Measurements from ENCODE around the gene MYO15B. TPM values are rescaled to one million over a fixed set of nuclear protein-coding genes. Genes with fewer than 3 reads are reported as not detected.

Gene MYO15B
- total and polyA plus RNA-seq, 2 of the 13 experiments (the other 11 are each of a cell fraction or from before 2014, with no cell fraction given), result 2.8 to 8.1 TPM

DNA sequence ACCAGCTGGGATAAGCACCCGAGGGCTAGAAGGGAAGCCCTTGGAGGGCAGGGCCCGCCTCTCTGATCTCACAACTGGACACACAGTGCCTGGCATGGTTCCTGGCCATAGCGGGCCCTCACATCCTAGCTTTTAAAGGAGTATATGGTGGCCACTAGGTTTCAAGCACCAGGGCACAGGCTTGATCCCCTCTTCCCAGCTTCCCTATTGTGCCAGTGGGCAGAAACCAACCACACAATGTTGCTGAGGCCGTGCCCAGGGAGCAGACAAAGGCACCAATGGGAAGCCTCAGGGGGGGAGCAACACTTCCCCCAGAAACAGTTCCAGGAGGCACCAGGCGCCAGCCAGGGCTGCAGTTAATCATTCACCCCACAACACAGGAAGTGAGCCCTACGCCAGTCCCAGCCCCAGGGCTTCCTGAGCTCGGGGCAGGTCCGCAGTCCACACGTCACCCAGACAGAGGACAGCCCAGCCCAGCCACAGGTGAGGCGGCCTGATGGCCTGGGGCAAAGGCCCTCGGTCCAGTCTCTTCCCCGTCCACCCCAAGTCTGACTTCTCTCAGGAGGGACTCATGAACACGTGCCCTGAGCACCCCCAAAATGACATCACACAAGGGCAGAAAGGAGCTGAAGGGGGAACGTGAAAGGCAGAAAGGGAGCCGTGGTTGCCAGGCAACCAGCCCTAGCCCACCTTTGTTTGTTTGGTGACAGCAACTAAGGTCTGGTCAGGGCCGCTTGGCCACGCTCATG, 58.5 kb downstream of the MYO15B start (continued):
- TF ChIP-seq TBX2 (CRISPR knock-in tag; IDR thresholded peaks at IDR 0.05; ENCODE audit: borderline replicate concordance) (peak; percentile 69), ZNF597 (CRISPR knock-in tag; IDR thresholded peaks at IDR 0.05) (no peak), MED1 (CRISPR knock-in tag; IDR thresholded peaks at IDR 0.05) (peak; percentile 69), ARNT2 (CRISPR knock-in tag; IDR thresholded peaks at IDR 0.05; ENCODE audit: low read depth) (no peak), NFATC3 (CRISPR knock-in tag; IDR thresholded peaks at IDR 0.05) (peak; percentile 83; the same call in 1 of the 2 replicates), ZNF777 (CRISPR knock-in tag; IDR thresholded peaks at IDR 0.05) (no peak), KLF6 (CRISPR knock-in tag; IDR thresholded peaks at IDR 0.05) (no peak), ZNF329 (CRISPR knock-in tag; IDR thresholded peaks at IDR 0.05; ENCODE audit: low read depth) (0 out of 2 replicates have a peak, but pooled peaks have one; percentile 23), ZNF570 (CRISPR knock-in tag; IDR thresholded peaks at IDR 0.05; ENCODE audit: borderline replicate concordance) (no peak), BCL6 (CRISPR knock-in tag; IDR thresholded peaks at IDR 0.05) (peak; percentile 2; the same call in 1 of the 2 replicates), MZF1 (CRISPR knock-in tag; IDR thresholded peaks at IDR 0.05; ENCODE audit: borderline replicate concordance) (peak; percentile 93; the same call in 1 of the 2 replicates), PLRG1 (conservative IDR thresholded peaks at IDR 0.05) (no peak), PHF5A (CRISPR knock-in tag; IDR thresholded peaks at IDR 0.05; ENCODE audit: low read depth, unreplicated experiment) (peak; percentile 49), GLI4 (CRISPR knock-in tag; IDR thresholded peaks at IDR 0.05; ENCODE audit: borderline replicate concordance) (peak; percentile 99), SKI (IDR thresholded peaks at IDR 0.05; ENCODE audit: partially characterized antibody) (no peak), ZNF224 (CRISPR knock-in tag; IDR thresholded peaks at IDR 0.05) (no peak; the same call in 1 of the 2 replicates), SRSF1 (optimal IDR thresholded peaks at IDR 0.05; ENCODE audit: low read depth, low read length) (peak; percentile 44), HNF4A (CRISPR knock-in tag; IDR thresholded peaks at IDR 0.05) (peak; percentile 74)
- TF ChIP-seq, protein P1, sequence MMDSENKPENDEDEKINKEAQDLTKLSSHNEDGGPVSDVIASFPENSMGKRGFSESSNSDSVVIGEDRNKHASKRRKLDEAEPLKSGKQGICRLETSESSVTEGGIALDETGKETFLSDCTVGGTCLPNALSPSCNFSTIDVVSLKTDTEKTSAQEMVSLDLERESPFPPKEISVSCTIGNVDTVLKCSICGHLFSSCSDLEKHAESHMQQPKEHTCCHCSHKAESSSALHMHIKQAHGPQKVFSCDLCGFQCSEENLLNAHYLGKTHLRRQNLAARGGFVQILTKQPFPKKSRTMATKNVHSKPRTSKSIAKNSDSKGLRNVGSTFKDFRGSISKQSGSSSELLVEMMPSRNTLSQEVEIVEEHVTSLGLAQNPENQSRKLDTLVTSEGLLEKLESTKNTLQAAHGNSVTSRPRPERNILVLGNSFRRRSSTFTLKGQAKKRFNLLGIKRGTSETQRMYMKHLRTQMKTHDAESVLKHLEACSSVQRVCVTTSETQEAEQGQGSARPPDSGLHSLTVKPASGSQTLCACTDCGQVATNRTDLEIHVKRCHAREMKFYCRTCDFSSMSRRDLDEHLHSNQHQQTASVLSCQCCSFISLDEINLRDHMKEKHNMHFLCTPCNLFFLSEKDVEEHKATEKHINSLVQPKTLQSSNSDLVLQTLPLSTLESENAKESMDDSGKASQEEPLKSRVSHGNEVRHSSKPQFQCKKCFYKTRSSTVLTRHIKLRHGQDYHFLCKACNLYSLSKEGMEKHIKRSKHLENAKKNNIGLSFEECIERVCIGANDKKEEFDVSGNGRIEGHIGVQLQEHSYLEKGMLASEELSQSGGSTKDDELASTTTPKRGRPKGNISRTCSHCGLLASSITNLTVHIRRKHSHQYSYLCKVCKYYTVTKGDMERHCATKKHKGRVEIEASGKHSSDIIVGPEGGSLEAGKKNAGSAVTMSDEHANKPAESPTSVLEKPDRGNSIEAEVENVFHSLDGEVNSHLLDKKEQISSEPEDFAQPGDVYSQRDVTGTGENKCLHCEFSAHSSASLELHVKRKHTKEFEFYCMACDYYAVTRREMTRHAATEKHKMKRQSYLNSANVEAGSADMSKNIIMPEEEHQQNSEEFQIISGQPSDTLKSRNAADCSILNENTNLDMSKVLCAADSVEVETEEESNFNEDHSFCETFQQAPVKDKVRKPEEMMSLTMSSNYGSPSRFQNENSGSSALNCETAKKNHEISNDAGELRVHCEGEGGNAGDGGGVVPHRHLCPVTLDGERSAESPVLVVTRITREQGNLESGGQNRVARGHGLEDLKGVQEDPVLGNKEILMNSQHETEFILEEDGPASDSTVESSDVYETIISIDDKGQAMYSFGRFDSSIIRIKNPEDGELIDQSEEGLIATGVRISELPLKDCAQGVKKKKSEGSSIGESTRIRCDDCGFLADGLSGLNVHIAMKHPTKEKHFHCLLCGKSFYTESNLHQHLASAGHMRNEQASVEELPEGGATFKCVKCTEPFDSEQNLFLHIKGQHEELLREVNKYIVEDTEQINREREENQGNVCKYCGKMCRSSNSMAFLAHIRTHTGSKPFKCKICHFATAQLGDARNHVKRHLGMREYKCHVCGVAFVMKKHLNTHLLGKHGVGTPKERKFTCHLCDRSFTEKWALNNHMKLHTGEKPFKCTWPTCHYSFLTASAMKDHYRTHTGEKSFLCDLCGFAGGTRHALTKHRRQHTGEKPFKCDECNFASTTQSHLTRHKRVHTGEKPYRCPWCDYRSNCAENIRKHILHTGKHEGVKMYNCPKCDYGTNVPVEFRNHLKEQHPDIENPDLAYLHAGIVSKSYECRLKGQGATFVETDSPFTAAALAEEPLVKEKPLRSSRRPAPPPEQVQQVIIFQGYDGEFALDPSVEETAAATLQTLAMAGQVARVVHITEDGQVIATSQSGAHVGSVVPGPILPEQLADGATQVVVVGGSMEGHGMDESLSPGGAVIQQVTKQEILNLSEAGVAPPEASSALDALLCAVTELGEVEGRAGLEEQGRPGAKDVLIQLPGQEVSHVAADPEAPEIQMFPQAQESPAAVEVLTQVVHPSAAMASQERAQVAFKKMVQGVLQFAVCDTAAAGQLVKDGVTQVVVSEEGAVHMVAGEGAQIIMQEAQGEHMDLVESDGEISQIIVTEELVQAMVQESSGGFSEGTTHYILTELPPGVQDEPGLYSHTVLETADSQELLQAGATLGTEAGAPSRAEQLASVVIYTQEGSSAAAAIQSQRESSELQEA (CRISPR knock-in tag; IDR thresholded peaks at IDR 0.05; ENCODE audit: not compliant biosample characterization), result peak; percentile 78
- TF ChIP-seq, protein P2, sequence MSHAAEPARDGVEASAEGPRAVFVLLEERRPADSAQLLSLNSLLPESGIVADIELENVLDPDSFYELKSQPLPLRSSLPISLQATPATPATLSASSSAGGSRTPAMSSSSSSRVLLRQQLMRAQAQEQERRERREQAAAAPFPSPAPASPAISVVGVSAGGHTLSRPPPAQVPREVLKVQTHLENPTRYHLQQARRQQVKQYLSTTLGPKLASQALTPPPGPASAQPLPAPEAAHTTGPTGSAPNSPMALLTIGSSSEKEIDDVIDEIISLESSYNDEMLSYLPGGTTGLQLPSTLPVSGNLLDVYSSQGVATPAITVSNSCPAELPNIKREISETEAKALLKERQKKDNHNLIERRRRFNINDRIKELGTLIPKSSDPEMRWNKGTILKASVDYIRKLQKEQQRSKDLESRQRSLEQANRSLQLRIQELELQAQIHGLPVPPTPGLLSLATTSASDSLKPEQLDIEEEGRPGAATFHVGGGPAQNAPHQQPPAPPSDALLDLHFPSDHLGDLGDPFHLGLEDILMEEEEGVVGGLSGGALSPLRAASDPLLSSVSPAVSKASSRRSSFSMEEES (CRISPR knock-in tag; IDR thresholded peaks at IDR 0.05), result peak; percentile 74; the same call in 1 of the 2 replicates

Measured in HepG2 (cell line).